B cell (primary cell): ENCODE data around the gene TMEM132A. TPM values are rescaled to one million over a fixed set of nuclear protein-coding genes. Genes with fewer than 3 reads are reported as not detected.

Experiments
- ATAC-seq: fragments of 200-7000 bp; cut with Tn5 transposase; one replicate; pipeline ENCODE4 v1.10.0; 2021; ENCODE audit warnings: low read depth, mild to moderate bottlenecking, moderate number of reproducible peaks, moderate library complexity
- CTCF ChIA-PET: fragments of 350-600 bp; sonication (Branson Sonifier 250); formaldehyde crosslinking; loops from one replicate; lab custom pipeline; 2021; ENCODE audit warnings: antibody characterized with exemption, inconsistent platforms; lab: Charles Lee
- POLR2A ChIA-PET: fragments of 350-600 bp; sonication (Branson Sonifier 250); formaldehyde crosslinking; loops from one replicate; lab custom pipeline; 2021; ENCODE audit warnings: antibody characterized with exemption; lab: Charles Lee
- DNase-seq: peaks from one replicate; pipeline ENCODE4 v3.0.0; 2013
- H2AFZ ChIP-seq: 2 replicates; pipeline ENCODE4 v1.6.1; 2012; ENCODE audit warnings: mild to moderate bottlenecking, low read depth, low read length; ENCODE audit not compliant: insufficient read depth, poor library complexity, severe bottlenecking
- H3K27ac ChIP-seq, 2 donors: 1 replicate in 1 of 2; 2 replicates in 1 of 2; pipeline ENCODE4 v1.5.1; 2012 to 2013; ENCODE audit warnings: low read length in 2 of 2, mild to moderate bottlenecking in 2 of 2, moderate library complexity in 1 of 2
- H3K27me3 ChIP-seq, 4 experiments: fragments of 200-600 bp in 1 of 4; sonication (generic) in 1 of 4; replicated peaks in 1 of 4; 1 replicate in 2 of 4; 2 replicates in 2 of 4; pipeline versions ENCODE4 v1.6.1 to v1.7.0; 2013 to 2016; ENCODE audit warnings: low read length in 3 of 4, mild to moderate bottlenecking in 2 of 4, mixed read lengths in 1 of 4, moderate library complexity in 1 of 4; ENCODE audit not compliant: insufficient read depth in 4 of 4, control insufficient read depth in 3 of 4; ENCODE audit errors: control extremely low read depth in 1 of 4
- H3K36me3 ChIP-seq, 2 experiments: replicated peaks in 1 of 2; 1 replicate in 1 of 2; 2 replicates in 1 of 2; pipeline versions ENCODE4 v1.6.1 to v1.7.1; 2013; ENCODE audit warnings: low read length in 1 of 2; ENCODE audit not compliant: insufficient read depth in 2 of 2, control insufficient read depth in 1 of 2; ENCODE audit errors: control extremely low read depth in 1 of 2, extremely low read depth in 1 of 2
- H3K4me1 ChIP-seq, 2 donors: fragments of 200-600 bp in 1 of 2; sonication (generic) in 1 of 2; 1 replicate in 1 of 2; 2 replicates in 1 of 2; pipeline versions ENCODE4 v1.5.1 to v1.6.1; 2013 to 2017; ENCODE audit warnings: low read length in 2 of 2; ENCODE audit not compliant: control insufficient read depth in 2 of 2, insufficient read depth in 2 of 2
- H3K4me2 ChIP-seq: replicated peaks from 2 replicates; pipeline ENCODE3; 2012; ENCODE audit warnings: mild to moderate bottlenecking, low read depth, low read length; ENCODE audit not compliant: poor library complexity, severe bottlenecking
- H3K4me3 ChIP-seq, 5 experiments: fragments of 200-600 bp in 1 of 5; sonication (generic) in 1 of 5; 1 replicate in 3 of 5; 2 replicates in 2 of 5; pipeline versions ENCODE4 v1.5.1 to v1.7.0; 2011 to 2016; ENCODE audit warnings: low read length in 4 of 5, mild to moderate bottlenecking in 4 of 5, low read depth in 2 of 5, control low read depth in 1 of 5, moderate library complexity in 1 of 5; ENCODE audit not compliant: insufficient read depth in 1 of 5; ENCODE audit errors: control extremely low read depth in 1 of 5, extremely low read depth in 1 of 5
- H3K79me2 ChIP-seq: fragments of 200-600 bp; sonication (generic); one replicate; pipeline ENCODE4 v1.6.0; 2016; ENCODE audit warnings: low read length; ENCODE audit not compliant: control insufficient read depth, insufficient read depth
- H3K9ac ChIP-seq: fragments of 200-600 bp; sonication (generic); 2 replicates; pipeline ENCODE4 v1.6.1; 2017; ENCODE audit warnings: mild to moderate bottlenecking, low read length, moderate library complexity
- H3K9me3 ChIP-seq, 3 donors: one replicate each; pipeline versions ENCODE4 v1.6.1 to v1.7.1; 2013; ENCODE audit warnings: low read length in 2 of 3; ENCODE audit not compliant: control insufficient read depth in 2 of 3, insufficient read depth in 1 of 3; ENCODE audit errors: control extremely low read depth in 1 of 3
- H4K20me1 ChIP-seq: 2 replicates; pipeline ENCODE4 v1.6.0; 2012; ENCODE audit warnings: mild to moderate bottlenecking, low read length; ENCODE audit not compliant: insufficient read depth, control insufficient read depth, poor library complexity, severe bottlenecking
- H3K27ac Mint-ChIP-seq: one replicate; pipeline ENCODE4 v1.8.0; 2021; ENCODE audit warnings: mixed read lengths
- H3K27me3 Mint-ChIP-seq: one replicate; pipeline ENCODE4 v1.8.0; 2021; ENCODE audit warnings: mixed read lengths
- H3K4me1 Mint-ChIP-seq: one replicate; pipeline ENCODE4 v1.8.0; 2021; ENCODE audit warnings: mixed read lengths
- H3K4me3 Mint-ChIP-seq: one replicate; pipeline ENCODE4 v1.8.0; 2021; ENCODE audit warnings: mixed read lengths
- H3K9me3 Mint-ChIP-seq: one replicate; pipeline ENCODE4 v1.8.0; 2022; ENCODE audit warnings: mixed read lengths; ENCODE audit not compliant: insufficient read depth
- CTCF ChIP-seq: fragments of 200-600 bp; IDR thresholded peaks from one replicate; pipeline ENCODE4 v1.8.0; 2022; ENCODE audit warnings: antibody characterized with exemption, mild to moderate bottlenecking
- EZH2 ChIP-seq: IDR thresholded peaks from 2 replicates; pipeline ENCODE4 v1.6.1; 2012; ENCODE audit warnings: borderline replicate concordance, low read depth, mild to moderate bottlenecking, moderate library complexity, low read length; ENCODE audit not compliant: insufficient read depth, poor library complexity, severe bottlenecking
- WGBS: methylation state at CpG from one replicate; pipeline ENCODE4 v1.1.5; 2013; ENCODE audit warnings: missing lambda C conversion rate; ENCODE audit not compliant: insufficient coverage; 5-methylcytosine and 5-hydroxymethylcytosine counted together
- intact Hi-C: fragments of 100-400 bp; cut with micrococcal nuclease; formaldehyde crosslinking; loops from one replicate; pipeline ENCODE4 v1.10.0; 2022
- polyA minus RNA-seq: library from RNA; depleted of rRNA, polyadenylated mRNA; stranded (reverse); fragments of >200 nt; gene quantifications from 2 replicates; pipeline ENCODE4 v1.2.3, GENCODE V29; 2012
- polyA plus RNA-seq: library from polyadenylated mRNA; depleted of rRNA; stranded (reverse); fragments of >200 nt; gene quantifications from 2 replicates; pipeline ENCODE4 v1.2.3, GENCODE V29; 2012
- total RNA-seq, 2 donors: library from RNA; stranded (reverse); fragments of 120-200 nt in 1 of 2; gene quantifications; 1 replicate in 1 of 2; 2 replicates in 1 of 2; pipeline versions ENCODE4 v1.2.3 to v1.2.4, GENCODE V29; 2013 to 2022

The TMEM132A gene, protein sequence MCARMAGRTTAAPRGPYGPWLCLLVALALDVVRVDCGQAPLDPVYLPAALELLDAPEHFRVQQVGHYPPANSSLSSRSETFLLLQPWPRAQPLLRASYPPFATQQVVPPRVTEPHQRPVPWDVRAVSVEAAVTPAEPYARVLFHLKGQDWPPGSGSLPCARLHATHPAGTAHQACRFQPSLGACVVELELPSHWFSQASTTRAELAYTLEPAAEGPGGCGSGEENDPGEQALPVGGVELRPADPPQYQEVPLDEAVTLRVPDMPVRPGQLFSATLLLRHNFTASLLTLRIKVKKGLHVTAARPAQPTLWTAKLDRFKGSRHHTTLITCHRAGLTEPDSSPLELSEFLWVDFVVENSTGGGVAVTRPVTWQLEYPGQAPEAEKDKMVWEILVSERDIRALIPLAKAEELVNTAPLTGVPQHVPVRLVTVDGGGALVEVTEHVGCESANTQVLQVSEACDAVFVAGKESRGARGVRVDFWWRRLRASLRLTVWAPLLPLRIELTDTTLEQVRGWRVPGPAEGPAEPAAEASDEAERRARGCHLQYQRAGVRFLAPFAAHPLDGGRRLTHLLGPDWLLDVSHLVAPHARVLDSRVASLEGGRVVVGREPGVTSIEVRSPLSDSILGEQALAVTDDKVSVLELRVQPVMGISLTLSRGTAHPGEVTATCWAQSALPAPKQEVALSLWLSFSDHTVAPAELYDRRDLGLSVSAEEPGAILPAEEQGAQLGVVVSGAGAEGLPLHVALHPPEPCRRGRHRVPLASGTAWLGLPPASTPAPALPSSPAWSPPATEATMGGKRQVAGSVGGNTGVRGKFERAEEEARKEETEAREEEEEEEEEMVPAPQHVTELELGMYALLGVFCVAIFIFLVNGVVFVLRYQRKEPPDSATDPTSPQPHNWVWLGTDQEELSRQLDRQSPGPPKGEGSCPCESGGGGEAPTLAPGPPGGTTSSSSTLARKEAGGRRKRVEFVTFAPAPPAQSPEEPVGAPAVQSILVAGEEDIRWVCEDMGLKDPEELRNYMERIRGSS
- total RNA-seq (11.3 and 13.8 TPM in 2 replicates), polyA plus RNA-seq (0.89 and 1.2 TPM in 2 replicates), polyA minus RNA-seq (0.64 and 1.5 TPM in 2 replicates)
- 1.1 TPM for total RNA-seq (2013)

DNA sequence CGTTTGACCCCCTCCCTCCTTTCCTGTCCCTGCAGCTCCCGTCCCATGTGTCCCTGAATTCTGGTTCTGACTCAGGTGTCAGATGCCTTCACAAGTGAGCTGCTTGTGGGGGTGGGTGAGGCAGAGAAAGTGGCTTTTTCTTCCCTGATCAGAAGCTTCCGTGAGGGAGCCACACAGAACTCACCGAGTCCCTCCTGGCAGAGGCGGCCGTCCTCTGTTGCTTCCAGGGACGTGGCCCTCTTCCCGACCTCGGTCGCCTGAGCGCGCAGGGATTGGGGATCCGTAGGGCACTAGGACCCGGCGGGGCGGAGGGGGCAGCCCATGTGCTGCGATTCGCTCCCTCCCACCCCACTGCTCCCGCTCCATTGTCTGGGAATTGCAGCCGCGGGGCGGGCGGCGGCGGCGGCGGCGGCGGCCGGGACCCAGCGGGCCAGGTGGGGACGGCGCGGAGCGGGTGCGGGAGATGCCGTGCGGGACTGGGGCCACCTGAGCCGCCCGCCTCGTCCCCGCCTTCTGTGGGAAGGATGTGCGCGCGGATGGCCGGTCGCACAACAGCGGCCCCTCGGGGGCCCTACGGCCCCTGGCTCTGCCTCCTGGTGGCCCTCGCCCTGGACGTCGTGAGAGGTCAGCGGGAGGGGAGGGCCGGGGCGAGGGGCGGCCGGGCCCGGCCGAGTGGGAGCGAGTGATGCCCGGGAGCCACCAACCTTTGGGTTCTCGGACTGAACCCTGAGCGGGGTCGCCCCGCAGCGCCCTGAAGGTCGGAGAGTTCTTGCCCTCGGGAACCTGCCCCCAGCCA lies at the start of gene TMEM132A:
Gene TMEM132A (plus strand): TSS at position 351 of the 796 bp plus-strand sequence. CDS start 174 bp downstream, at position 525.
- TF ChIP-seq CTCF (no peak), EZH2 (no peak)
- peaks cover 32 to 37% of the 10 kb centered on the region in 2 donors for H3K4me1 ChIP-seq
- Mint-ChIP-seq H3K4me1 (peaks cover 33% of the 10 kb centered on the region), H3K27ac (no peak within 1 kb of the TSS), H3K27me3 (peaks cover 7% of the 10 kb centered on the region), H3K9me3 (no peaks in the 10 kb centered on the region), H3K4me3 (peak within 1 kb of the TSS; percentile 82)
- DNase-seq, result peak; percentile 43
- ChIA-PET CTCF (interaction anchor here (0.9 to 5.6 kb wide), 3 partner anchors 9 to 27 kb away, joined by 3 to 26 read pairs (median 9); partner anchors contain the start of gene TMEM109), POLR2A (interaction anchor here (1.1 to 1.6 kb wide), 2 partner anchors 9 to 11 kb away, joined by 4 to 5 read pairs; partner anchors contain the start of gene TMEM109)
- H3K36me3 ChIP-seq, result peaks cover 0 to 37% of the 10 kb centered on the region in 2 experiments
- WGBS, result under 1% methylated on average over 68 of the region's 69 CpGs
- H3K9me3 ChIP-seq, result peaks cover 0 to 4% (median 0%) of the 10 kb centered on the region in 3 donors
- H3K27me3 ChIP-seq, result peaks cover 0 to 30% (median 7%) of the 10 kb centered on the region in 4 experiments
- no peak within 1 kb of the TSS for H3K27ac ChIP-seq
- peak within 1 kb of the TSS; percentile 63 for H2AFZ ChIP-seq
- H3K9ac ChIP-seq, result peak within 1 kb of the TSS; percentile 67
- intact Hi-C loops, result no loop called here
- peaks cover 48% of the 10 kb centered on the region for H4K20me1 ChIP-seq
- peaks cover 18% of the 10 kb centered on the region for H3K79me2 ChIP-seq
- peak; percentile 37 for ATAC-seq
- H3K4me2 ChIP-seq, result peak within 1 kb of the TSS; percentile 94
- H3K4me3 ChIP-seq, result peak within 1 kb of the TSS in 4 of 5 experiments; percentile 40 to 69 (median 56)
